Esophagus squamous epithelium (tissue), 5 donors: Measurements from ENCODE around the gene IL2RG. TPM values are rescaled to one million over a fixed set of nuclear protein-coding genes. Genes with fewer than 3 reads are reported as not detected.

Experiments
- DNase-seq: peaks from one replicate; lab custom pipeline; 2025; lab: John Stamatoyannopoulos, UW
- H3K27ac ChIP-seq, 4 donors: fragments of 200-600 bp; sonication (generic); one replicate each; pipeline ENCODE4 v1.5.1; 2016 to 2019; ENCODE audit warnings: mild to moderate bottlenecking in 1 of 4
- H3K27me3 ChIP-seq, 4 donors: fragments of 200-600 bp; sonication (generic); 1 replicate in 3 of 4; 2 replicates in 1 of 4; pipeline versions ENCODE4 v1.5.1 to v1.6.0; 2017 to 2021; ENCODE audit warnings: antibody characterized with exemption in 1 of 4
- H3K36me3 ChIP-seq, 3 donors: fragments of 200-600 bp; sonication (generic); one replicate each; pipeline ENCODE4 v1.5.1; 2016 to 2019
- H3K4me1 ChIP-seq, 3 donors: fragments of 200-600 bp; sonication (generic); one replicate each; pipeline ENCODE4 v1.5.1; 2017 to 2019
- H3K4me3 ChIP-seq, 4 donors: fragments of 200-600 bp; sonication (generic); 1 replicate in 3 of 4; 2 replicates in 1 of 4; pipeline ENCODE4 v1.5.1; 2016 to 2019; ENCODE audit warnings: mild to moderate bottlenecking in 2 of 4, moderate library complexity in 1 of 4
- H3K9me3 ChIP-seq, 3 donors: fragments of 200-600 bp; sonication (generic); one replicate each; pipeline ENCODE4 v1.5.1; 2016 to 2019
- CTCF ChIP-seq, 6 experiments: fragments of 450-650 bp in 4 of 6; fragments of 200-600 bp in 2 of 6; sonication (generic) in 2 of 6; IDR thresholded peaks; one replicate each; pipeline ENCODE4 v1.5.1; 2016 to 2019; ENCODE audit warnings: antibody characterized with exemption in 6 of 6, mild to moderate bottlenecking in 4 of 6, moderate library complexity in 4 of 6
- POLR2A ChIP-seq, 4 donors: fragments of 450-650 bp; IDR thresholded peaks; one replicate each; pipeline ENCODE4 v1.6.1; 2017; ENCODE audit warnings: antibody characterized with exemption in 4 of 4, mild to moderate bottlenecking in 4 of 4, moderate library complexity in 3 of 4
- WGBS, 2 donors: methylation state at CpG; one replicate each; pipeline ENCODE4 v1.1.5; 2018; 5-methylcytosine and 5-hydroxymethylcytosine counted together
- intact Hi-C: fragments of 100-400 bp; cut with DNase I; formaldehyde crosslinking; loops from one replicate; pipeline ENCODE4 v1.15.0; 2022
- small RNA-seq, 4 donors: library from RNA; depleted of rRNA; stranded (forward); fragments of <200 nt; gene quantifications; one replicate each; pipeline ENCODE3, GENCODE V24; 2016
- total RNA-seq, 4 donors: library from RNA; depleted of rRNA; stranded (reverse); fragments of >200 nt; gene quantifications; one replicate each; pipeline ENCODE4 v1.1.0, GENCODE V29; 2016
- donor health status: DM: yes; HTN: yes; CAD: no.

The IL2RG gene
- total RNA-seq, 4 donors from 2014 or later: 4.3 to 15.5 (median 8.8) TPM

GRCh38 chrX:71067089-71067488, 44.3 kb downstream of the IL2RG start:
- 0 to 27% methylated on average over 2 of the region's 2 CpGs for WGBS, 2 donors
- Histone ChIP-seq H3K27me3 (peaks cover 0 to 1% (median 0%) of the 10 kb centered on the region in 4 donors), H3K4me1 (peaks cover 0 to 25% (median 6%) of the 10 kb centered on the region in 3 donors), H3K36me3 (peaks cover 0 to 10% (median 0%) of the 10 kb centered on the region in 3 donors), H3K9me3 (no peaks in the 10 kb centered on the region), H3K4me3 (peak overlapping the region; percentile 47 to 79 (median 64)), H3K27ac (peak overlapping the region; percentile 82 to 92 (median 92))
- intact Hi-C loops: no loop called here
- DNase-seq: no peak
- TF ChIP-seq POLR2A (IDR thresholded peaks at IDR 0.05): no peak
- TF ChIP-seq CTCF (IDR thresholded peaks at IDR 0.05): no peak

- TF ChIP-seq POLR2A (IDR thresholded peaks at IDR 0.05) (no peak), CTCF (IDR thresholded peaks at IDR 0.05) (no peak)
- H3K9me3 ChIP-seq: no peaks in the 10 kb centered on the region
- no peak overlapping the region for H3K27ac ChIP-seq
- H3K36me3 ChIP-seq: peaks cover 0 to 56% (median 0%) of the 10 kb centered on the region in 3 donors
- intact Hi-C loops: no loop called here
- no peaks in the 10 kb centered on the region for H3K27me3 ChIP-seq
- DNase-seq: no peak
- H3K4me3 ChIP-seq: no peak overlapping the region
- H3K4me1 ChIP-seq: no peaks in the 10 kb centered on the region
Measured at GRCh38 chrX:71060127-71060526, 51.2 kb downstream of the IL2RG start.

- H3K27me3 ChIP-seq: no peaks in the 10 kb centered on the region
- DNase-seq: no peak
- peaks cover 0 to 59% (median 0%) of the 10 kb centered on the region in 3 donors for H3K36me3 ChIP-seq
- H3K9me3 ChIP-seq: no peaks in the 10 kb centered on the region
- intact Hi-C loops: no loop called here
- H3K4me3 ChIP-seq: no peak overlapping the region
- no peak overlapping the region for H3K27ac ChIP-seq
- TF ChIP-seq POLR2A (IDR thresholded peaks at IDR 0.05) (no peak), CTCF (IDR thresholded peaks at IDR 0.05) (no peak)
- WGBS, 2 donors: 49 to 91% methylated on average over 2 to 3 of the region's 3 CpGs
- H3K4me1 ChIP-seq: no peaks in the 10 kb centered on the region
Measured at GRCh38 chrX:71057848-71058530, 53.4 kb downstream of the IL2RG start.

Small RNA genes within 50 kb of the gene (small RNA-seq; reads per million reads assigned to genes)
- gene CXorf65: 0 reads per million in 4 donors

Other genes starting within 250 kb of the IL2RG start
- gene TEX11, start 202.9 kb downstream of the IL2RG start, total RNA-seq: not detected
- gene SLC7A3, start 180.5 kb downstream of the IL2RG start, total RNA-seq: under 1 TPM in 1 of 4 donors, not detected in 3; 0.56 TPM
- gene SNX12, start 43.2 kb downstream of the IL2RG start, total RNA-seq: 10 to 100 TPM; 39.6 to 54.1 (median 43.7) TPM
- 10 to 100 TPM in 2 of 4 donors, 1 to 10 TPM in 2; 4.8 to 17.7 (median 13.2) TPM for gene FOXO4, start 15.7 kb downstream of the IL2RG start, total RNA-seq
- gene CXorf65, start 4.8 kb downstream of the IL2RG start, total RNA-seq: not detected
- gene MED12, start 7.0 kb upstream of the IL2RG start, total RNA-seq: 10 to 100 TPM; 19.9 to 34.0 (median 24.3) TPM
- under 1 TPM in 3 of 4 donors, not detected in 1; 0.21 to 0.38 (median 0.23) TPM for gene NLGN3, start 33.3 kb upstream of the IL2RG start, total RNA-seq
- gene GJB1, start 111.6 kb upstream of the IL2RG start, total RNA-seq: under 1 TPM in 2 of 4 donors, not detected in 2; 0.19 to 0.32 TPM
- 10 to 100 TPM in 1 of 4 donors, 1 to 10 TPM in 3; 5.7 to 10.9 (median 8.3) TPM for gene ZMYM3, start 142.6 kb upstream of the IL2RG start, total RNA-seq
- 100 to 1,000 TPM; 126 to 227 (median 187) TPM for gene NONO, start 172.1 kb upstream of the IL2RG start, total RNA-seq
- gene ITGB1BP2, start 190.2 kb upstream of the IL2RG start, total RNA-seq: 1 to 10 TPM; 1.9 to 3.9 (median 2.2) TPM